Measurements from ENCODE around the gene MOSMO. TPM values are rescaled to one million over a fixed set of nuclear protein-coding genes. Genes with fewer than 3 reads are reported as not detected.

MOSMO gene
- total RNA-seq, 1 donor from 2014 or later, result 25.4 TPM

Other genes with a start within 250 kb of the MOSMO start
- 25.1 and 25.9 TPM in 2 replicates for gene NPIPB4, start 150.4 kb upstream of the MOSMO start, total RNA-seq
- 222 and 279 TPM in 2 replicates for gene UQCRC2, start 54.8 kb upstream of the MOSMO start, total RNA-seq
- 0.07 TPM in 1 of 2 replicates, not detected in the other for gene PDZD9, start 7.0 kb upstream of the MOSMO start, total RNA-seq
- 0.04 TPM in 1 of 2 replicates, not detected in the other for gene VWA3A, start 84.4 kb downstream of the MOSMO start, total RNA-seq
- gene SDR42E2, start 154.4 kb downstream of the MOSMO start, total RNA-seq, result 0.07 TPM in 1 of 2 replicates, not detected in the other
- 29.5 and 36.8 TPM in 2 replicates for gene EEF2K, start 198.2 kb downstream of the MOSMO start, total RNA-seq

Data from pulmonary artery endothelial cell (primary cell).